ENCODE data around the gene BAAT. TPM values are rescaled to one million over a fixed set of nuclear protein-coding genes. Genes with fewer than 3 reads are reported as not detected.

Gene BAAT
- total and polyA plus RNA-seq, 3 donors from 2014 or later: 0.13 to 0.31 TPM; not detected in 1

DNA sequence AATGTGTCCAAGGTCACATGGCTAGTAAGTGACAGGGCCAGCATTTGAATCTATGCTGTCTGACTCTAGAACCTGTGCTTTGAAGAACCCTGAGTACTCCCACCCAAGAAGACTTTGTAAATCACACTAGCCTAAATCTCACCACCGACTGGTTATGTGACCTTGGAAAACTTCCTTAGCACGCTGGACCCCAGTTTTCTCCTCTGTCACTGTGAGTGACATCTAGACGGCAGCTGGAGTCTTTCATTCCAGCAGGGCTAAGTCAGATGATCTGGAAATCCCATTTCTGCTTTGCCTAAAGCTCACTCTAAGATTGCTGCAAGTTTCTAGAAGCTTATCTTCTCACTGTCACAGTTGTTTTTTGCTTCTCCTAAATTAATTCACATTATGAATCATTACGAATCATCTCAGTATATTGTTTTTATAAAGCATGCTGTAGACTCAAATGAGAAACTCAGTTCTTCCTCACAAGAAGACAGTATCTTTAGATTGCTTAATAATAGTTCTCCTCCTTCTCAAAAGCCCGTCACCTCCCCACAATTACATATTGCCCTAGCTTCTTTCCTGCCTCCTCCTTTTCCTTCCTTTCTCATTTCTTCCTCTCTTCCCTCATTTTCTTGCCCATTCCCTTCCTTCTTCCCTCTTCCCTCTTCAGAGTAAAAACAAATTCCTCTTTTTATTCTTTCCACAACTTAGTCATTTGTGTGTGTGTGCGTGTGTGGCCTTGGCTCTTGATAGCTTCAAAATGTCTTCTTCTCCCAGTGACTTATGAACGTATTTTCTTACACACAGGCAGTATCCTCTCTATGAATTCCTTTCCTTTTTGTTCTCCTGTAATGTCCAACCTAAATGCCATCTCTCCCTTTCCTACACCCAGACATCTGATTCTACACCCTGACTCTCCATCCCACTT is 34.0 kb upstream of the BAAT start:
- WGBS, 2 donors: 66 to 69% methylated on average over 7 of the region's 7 CpGs
- H3K4me3 ChIP-seq: no peak overlapping the region
- no peaks in the 10 kb centered on the region for H3K36me3 ChIP-seq (ENCODE audit: low read depth, missing control alignments)
- no peak for TF ChIP-seq POLR2A (IDR thresholded peaks at IDR 0.05)
- TF ChIP-seq, protein P1, sequence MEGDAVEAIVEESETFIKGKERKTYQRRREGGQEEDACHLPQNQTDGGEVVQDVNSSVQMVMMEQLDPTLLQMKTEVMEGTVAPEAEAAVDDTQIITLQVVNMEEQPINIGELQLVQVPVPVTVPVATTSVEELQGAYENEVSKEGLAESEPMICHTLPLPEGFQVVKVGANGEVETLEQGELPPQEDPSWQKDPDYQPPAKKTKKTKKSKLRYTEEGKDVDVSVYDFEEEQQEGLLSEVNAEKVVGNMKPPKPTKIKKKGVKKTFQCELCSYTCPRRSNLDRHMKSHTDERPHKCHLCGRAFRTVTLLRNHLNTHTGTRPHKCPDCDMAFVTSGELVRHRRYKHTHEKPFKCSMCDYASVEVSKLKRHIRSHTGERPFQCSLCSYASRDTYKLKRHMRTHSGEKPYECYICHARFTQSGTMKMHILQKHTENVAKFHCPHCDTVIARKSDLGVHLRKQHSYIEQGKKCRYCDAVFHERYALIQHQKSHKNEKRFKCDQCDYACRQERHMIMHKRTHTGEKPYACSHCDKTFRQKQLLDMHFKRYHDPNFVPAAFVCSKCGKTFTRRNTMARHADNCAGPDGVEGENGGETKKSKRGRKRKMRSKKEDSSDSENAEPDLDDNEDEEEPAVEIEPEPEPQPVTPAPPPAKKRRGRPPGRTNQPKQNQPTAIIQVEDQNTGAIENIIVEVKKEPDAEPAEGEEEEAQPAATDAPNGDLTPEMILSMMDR (IDR thresholded peaks at IDR 0.05): no peak
- H3K9me3 ChIP-seq: no peaks in the 10 kb centered on the region
- intact Hi-C loops (cut with DNase I; ENCODE audit: low total_unique reads): no loop called here
- DNase-seq: no peak
- H3K4me1 ChIP-seq: peaks cover 7% of the 10 kb centered on the region
- H3K27me3 ChIP-seq: no peaks in the 10 kb centered on the region
- H3K27ac ChIP-seq: no peak overlapping the region

DNA sequence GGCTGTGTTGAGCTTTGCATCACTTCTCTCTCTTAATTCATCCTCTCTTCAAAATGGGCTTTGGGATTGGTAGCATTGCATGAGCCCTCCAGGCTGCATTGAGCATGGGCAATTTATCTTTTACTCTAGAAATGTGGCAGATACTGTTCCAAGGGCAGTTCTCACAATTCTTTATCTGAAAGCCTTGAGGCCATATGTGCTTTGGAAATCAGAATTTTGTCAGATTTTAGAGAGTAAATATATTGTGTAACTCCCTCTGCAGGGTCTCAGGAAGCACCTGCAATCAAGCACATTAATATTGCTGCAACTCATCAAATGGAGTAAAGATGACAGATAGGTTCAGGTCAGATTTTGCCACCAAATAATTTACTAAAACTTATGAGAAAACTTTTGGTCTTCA is 33.2 kb upstream of the BAAT start:
- peaks cover 7% of the 10 kb centered on the region for H3K4me1 ChIP-seq
- H3K36me3 ChIP-seq (ENCODE audit: low read depth, missing control alignments): no peaks in the 10 kb centered on the region
- no peaks in the 10 kb centered on the region for H3K9me3 ChIP-seq
- no peaks in the 10 kb centered on the region for H3K27me3 ChIP-seq
- intact Hi-C loops (cut with DNase I; ENCODE audit: low total_unique reads): no loop called here
- no peak overlapping the region for H3K27ac ChIP-seq
- no peak overlapping the region for H3K4me3 ChIP-seq
- no peak for DNase-seq
- TF ChIP-seq, protein P1 (IDR thresholded peaks at IDR 0.05): no peak
- no peak for TF ChIP-seq POLR2A (IDR thresholded peaks at IDR 0.05)

DNA sequence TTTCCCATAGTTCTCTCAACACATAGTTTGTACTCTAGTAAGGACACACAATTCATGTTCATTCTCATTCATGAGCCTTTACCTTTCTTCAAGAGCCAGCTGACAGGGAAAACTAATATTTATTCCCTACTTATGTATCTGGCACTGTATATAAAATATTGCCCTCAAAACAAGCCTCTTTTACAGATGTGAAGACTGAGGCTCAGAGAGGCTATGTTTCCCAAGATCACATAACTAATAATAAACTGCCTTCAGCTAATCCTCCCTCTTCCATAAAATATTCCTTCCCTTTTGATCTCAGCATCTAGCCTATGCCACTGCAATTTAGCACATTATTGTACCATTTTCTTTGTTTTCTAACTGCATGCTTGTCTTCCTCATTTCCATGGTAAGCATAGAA is 32.6 kb upstream of the BAAT start:
- no peak for DNase-seq
- intact Hi-C loops (cut with DNase I; ENCODE audit: low total_unique reads): no loop called here
- H3K27me3 ChIP-seq: no peaks in the 10 kb centered on the region
- H3K9me3 ChIP-seq: no peaks in the 10 kb centered on the region
- H3K27ac ChIP-seq: no peak overlapping the region
- H3K4me1 ChIP-seq: peaks cover 7% of the 10 kb centered on the region
- H3K36me3 ChIP-seq (ENCODE audit: low read depth, missing control alignments): no peaks in the 10 kb centered on the region
- H3K4me3 ChIP-seq: no peak overlapping the region
- TF ChIP-seq POLR2A (IDR thresholded peaks at IDR 0.05): no peak
- TF ChIP-seq, protein P1 (IDR thresholded peaks at IDR 0.05): no peak

DNA sequence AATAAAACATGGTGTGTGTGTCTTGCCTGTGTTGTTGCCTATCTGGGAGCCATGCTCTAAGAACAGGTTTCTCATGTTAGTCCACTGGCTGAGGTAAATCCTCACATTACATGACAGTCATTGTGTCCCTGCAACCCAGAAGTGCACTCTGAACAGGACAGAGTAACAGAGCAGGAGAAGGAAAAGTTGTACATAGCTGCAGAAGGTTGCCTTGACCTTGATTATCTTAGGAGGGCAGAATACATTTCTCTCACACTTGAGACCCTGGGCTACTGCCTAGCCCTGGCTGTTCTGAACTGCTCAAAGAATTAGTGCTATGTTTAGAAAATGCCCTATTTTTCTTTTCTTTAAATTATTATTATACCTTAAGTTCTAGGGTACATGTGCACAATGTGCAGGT is 30.8 kb upstream of the BAAT start:
- Histone ChIP-seq H3K36me3 (ENCODE audit: low read depth, missing control alignments) (no peaks in the 10 kb centered on the region), H3K27me3 (no peaks in the 10 kb centered on the region), H3K4me3 (no peak overlapping the region), H3K27ac (no peak overlapping the region), H3K4me1 (no peaks in the 10 kb centered on the region), H3K9me3 (no peaks in the 10 kb centered on the region)
- intact Hi-C loops (cut with DNase I; ENCODE audit: low total_unique reads): no loop called here
- DNase-seq: no peak
- TF ChIP-seq, protein P1 (IDR thresholded peaks at IDR 0.05): no peak
- no peak for TF ChIP-seq POLR2A (IDR thresholded peaks at IDR 0.05)

DNA sequence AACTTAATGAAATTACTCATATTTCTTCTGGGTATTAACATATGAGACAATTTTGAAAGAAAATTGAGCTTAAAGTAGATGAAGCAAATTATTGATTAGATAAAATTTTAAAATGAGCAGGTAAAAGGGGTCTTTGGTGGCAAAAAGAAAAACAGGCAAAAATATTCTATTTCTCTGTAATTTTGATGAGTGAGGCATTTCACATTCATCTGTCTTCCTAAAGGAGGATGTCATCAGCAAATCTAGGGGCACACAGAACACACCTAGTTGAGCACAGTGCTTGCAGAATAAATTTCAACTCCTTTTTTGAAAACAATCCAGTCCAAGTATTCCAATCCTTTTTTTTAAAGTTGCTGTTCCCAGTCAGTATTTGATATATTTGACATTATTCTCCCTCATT is 30.0 kb upstream of the BAAT start:
- no peaks in the 10 kb centered on the region for H3K27me3 ChIP-seq
- no peak overlapping the region for H3K27ac ChIP-seq
- H3K4me1 ChIP-seq: no peaks in the 10 kb centered on the region
- DNase-seq: no peak
- H3K36me3 ChIP-seq (ENCODE audit: low read depth, missing control alignments): no peaks in the 10 kb centered on the region
- no peak for TF ChIP-seq POLR2A (IDR thresholded peaks at IDR 0.05)
- intact Hi-C loops (cut with DNase I; ENCODE audit: low total_unique reads): no loop called here
- H3K4me3 ChIP-seq: no peak overlapping the region
- no peaks in the 10 kb centered on the region for H3K9me3 ChIP-seq

Data from testis (tissue), 3 donors.